Sciatic nerve (tissue), 2 donors: ENCODE data around the gene CLIC6. TPM values are rescaled to one million over a fixed set of nuclear protein-coding genes. Genes with fewer than 3 reads are reported as not detected.
A peak's percentile ranks its signal among the peaks of the same experiment; 100 is the strongest.
"Not testable (repeated sequence)": the region's sequence is repeated elsewhere in the genome, so short reads cannot be mapped to it uniquely, and the experiment has no call there.

Experiments used
- ATAC-seq: fragments of 200-7000 bp; cut with Tn5 transposase; one replicate; pipeline ENCODE4 v1.9.1; 2020; ENCODE audit warnings: mild to moderate bottlenecking, moderate library complexity
- DNase-seq: peaks from one replicate; pipeline ENCODE4 v3.0.0-alpha.2; 2020; ENCODE audit warnings: low spot score
- intact Hi-C: fragments of 100-400 bp; cut with DNase I; formaldehyde crosslinking; loops from one replicate; pipeline ENCODE4 v1.14.2; 2022
- total RNA-seq: library from RNA; stranded (reverse); fragmentation: NEBNext Ultra II Directional; extraction: Animal tissue kit (Norgen Biotek cat#: 25700); gene quantifications from one replicate; pipeline ENCODE4 v1.2.1, GENCODE V29; 2021
- donor health status: DM: no; HTN: no; CAD: no.
- donor health status: DM: no; HTN: no; CAD: no.

Gene CLIC6
- total RNA-seq, 1 donor from 2014 or later: 4.7 TPM

- no peak for DNase-seq
- no peak for ATAC-seq
- intact Hi-C loops: no loop called here
Measured at GRCh38 chr21:34649400-34649799, 19.4 kb upstream of the CLIC6 start.

GRCh38 chr21:34650861-34651431 is 17.8 kb upstream of the CLIC6 start:
- ATAC-seq: no peak
- intact Hi-C loops: no loop called here
- no peak for DNase-seq

GRCh38 chr21:34651642-34652041 is 17.2 kb upstream of the CLIC6 start:
- intact Hi-C loops: no loop called here
- no peak for DNase-seq
- ATAC-seq: no peak

GRCh38 chr21:34653522-34653921 is 15.3 kb upstream of the CLIC6 start:
- no peak for ATAC-seq
- no peak for DNase-seq
- intact Hi-C loops: no loop called here

GRCh38 chr21:34661848-34662247 is 6.9 kb upstream of the CLIC6 start:
- ATAC-seq (no peak), DNase-seq (no peak)
- intact Hi-C loops: no loop called here

GRCh38 chr21:34667761-34668160 is 1.0 kb upstream of the CLIC6 start:
- intact Hi-C loops: no loop called here
- ATAC-seq (no peak), DNase-seq (no peak)

GRCh38 chr21:34669149-34669879 is 520 bp downstream of the CLIC6 start:
- peak; percentile 33 for ATAC-seq
- intact Hi-C loops: no loop called here
- DNase-seq: no peak

GRCh38 chr21:34669880-34670219 is 1.1 kb downstream of the CLIC6 start:
- DNase-seq, ATAC-seq, intact Hi-C loops: not testable (repeated sequence)

- intact Hi-C loops: no loop called here
- no peak for DNase-seq
Measured at GRCh38 chr21:34670220-34670961, 1.6 kb downstream of the CLIC6 start.

GRCh38 chr21:34670962-34671348 is 2.2 kb downstream of the CLIC6 start:
- DNase-seq (no peak), ATAC-seq (no peak)
- intact Hi-C loops: no loop called here

More at GRCh38 chr21:34670220-34670961, 1.6 kb downstream of the CLIC6 start:
- ATAC-seq: peak; percentile 40

- intact Hi-C loops: no loop called here
Measured at GRCh38 chr21:34671462-34671861, 2.7 kb downstream of the CLIC6 start.

GRCh38 chr21:34671891-34672290 is 3.1 kb downstream of the CLIC6 start:
- no peak for DNase-seq
- no peak for ATAC-seq
- intact Hi-C loops: no loop called here

More at GRCh38 chr21:34671462-34671861, 2.7 kb downstream of the CLIC6 start:
- ATAC-seq (no peak), DNase-seq (no peak)

GRCh38 chr21:34673006-34673405 is 4.2 kb downstream of the CLIC6 start:
- ATAC-seq: no peak
- intact Hi-C loops: no loop called here
- DNase-seq: no peak

GRCh38 chr21:34674468-34674867 is 5.7 kb downstream of the CLIC6 start:
- intact Hi-C loops: no loop called here
- no peak for ATAC-seq
- no peak for DNase-seq

GRCh38 chr21:34675871-34676270 is 7.1 kb downstream of the CLIC6 start:
- no peak for ATAC-seq
- intact Hi-C loops: no loop called here
- no peak for DNase-seq

GRCh38 chr21:34679051-34679450 is 10.3 kb downstream of the CLIC6 start:
- intact Hi-C loops: no loop called here
- DNase-seq (no peak), ATAC-seq (no peak)

- intact Hi-C loops: no loop called here
- ATAC-seq (no peak), DNase-seq (no peak)
Measured at GRCh38 chr21:34684174-34684876, 15.5 kb downstream of the CLIC6 start.

- DNase-seq (no peak), ATAC-seq (peak; percentile 30)
- intact Hi-C loops: no loop called here
Measured at GRCh38 chr21:34687065-34687464, 18.3 kb downstream of the CLIC6 start.

- intact Hi-C loops: no loop called here
- DNase-seq (no peak), ATAC-seq (no peak)
Measured at GRCh38 chr21:34687745-34688144, 19.0 kb downstream of the CLIC6 start.

GRCh38 chr21:34688145-34688544 is 19.4 kb downstream of the CLIC6 start:
- ATAC-seq (no peak), DNase-seq (no peak)
- intact Hi-C loops: no loop called here
